DLD1 (cell line): ENCODE measurements around the gene MAML2.

Experiments
- in situ Hi-C: cut with HindIII; loops from 2 replicates; pipeline ENCODE4 v1.10.0; 2017; ENCODE audit warnings: low sequenced_read_pairs

MAML2 gene

DNA sequence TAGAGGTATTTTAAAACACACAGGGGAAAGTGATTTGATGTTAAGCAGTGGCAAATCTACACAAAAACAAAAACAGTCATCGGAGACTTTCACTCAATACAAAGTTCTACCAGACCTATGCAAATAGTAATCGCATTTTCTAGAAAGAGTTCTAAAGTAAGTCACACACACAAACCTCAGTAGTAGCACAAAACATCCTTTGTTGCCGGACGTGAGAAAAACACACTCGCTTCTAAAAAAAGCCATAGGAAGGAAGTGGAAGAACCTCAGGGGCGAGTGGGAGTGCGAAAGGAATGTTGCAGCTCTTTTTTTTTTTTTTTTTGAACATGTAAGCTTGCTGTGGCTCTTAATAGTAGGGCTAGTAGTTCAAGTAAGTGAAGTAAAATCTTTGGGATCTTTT, 88.9 kb downstream of the MAML2 start:
- in situ Hi-C loops, result no loop called here

- in situ Hi-C loops, result no loop called here
Observed at GRCh38 chr11:96246718-96247552, 96.1 kb downstream of the MAML2 start.

- in situ Hi-C loops, result no loop called here
Observed at GRCh38 chr11:96242971-96243647, 99.9 kb downstream of the MAML2 start.

DNA sequence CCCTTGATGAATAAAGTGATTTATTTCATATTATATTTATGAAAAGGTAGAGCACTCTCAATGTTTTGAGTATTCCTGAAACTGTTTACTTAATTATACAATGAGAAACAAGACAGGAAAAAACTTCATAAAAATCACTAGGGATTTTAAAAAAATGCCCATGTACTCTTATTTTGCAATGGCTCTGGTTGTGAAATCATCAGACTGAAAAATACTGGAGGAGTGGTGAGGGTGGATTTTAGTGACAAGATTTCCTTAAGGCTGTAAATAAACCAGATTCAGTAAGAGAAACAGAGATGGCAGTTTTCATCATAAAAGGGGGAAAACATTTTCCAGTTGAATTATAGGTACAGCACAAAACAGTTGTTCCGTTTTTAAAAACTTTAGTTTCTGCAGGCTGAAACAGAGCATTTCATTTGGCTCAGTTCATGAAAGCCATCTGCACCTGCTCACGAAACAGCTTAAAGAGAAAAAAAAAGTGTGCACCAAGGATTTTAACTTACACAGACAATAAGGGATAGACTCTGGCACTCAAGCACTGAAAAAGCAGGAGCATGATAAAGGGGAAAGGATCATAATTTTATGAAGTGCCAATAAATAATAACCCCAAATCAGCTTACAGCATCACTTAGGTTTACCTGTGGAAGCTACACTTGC, 100.7 kb downstream of the MAML2 start:
- in situ Hi-C loops, result no loop called here

DNA sequence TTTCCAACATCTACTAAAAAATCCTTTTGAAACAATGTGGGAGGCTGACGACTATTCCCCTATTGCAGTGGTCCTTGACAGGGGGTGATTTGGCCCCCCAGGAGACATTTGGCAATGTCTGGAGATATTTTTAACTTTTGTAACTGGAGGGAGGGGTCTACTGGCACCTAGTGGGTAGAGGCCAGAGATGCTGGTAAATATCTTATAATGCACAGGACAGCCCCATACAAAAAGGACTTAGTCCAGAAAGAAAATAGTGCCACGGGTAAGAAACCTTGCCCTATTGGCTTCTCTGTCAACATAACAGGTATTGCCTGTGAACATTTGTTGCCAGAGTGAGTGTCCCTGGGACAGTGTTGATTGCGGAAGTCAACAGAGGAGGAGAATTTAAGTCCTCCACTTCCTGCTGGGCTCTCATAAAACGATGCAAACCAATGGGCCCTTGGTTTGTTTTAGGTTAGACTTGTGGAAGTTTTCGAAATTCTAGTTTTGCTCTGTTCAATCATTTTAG, 101.6 kb downstream of the MAML2 start:
- in situ Hi-C loops, result no loop called here

DNA sequence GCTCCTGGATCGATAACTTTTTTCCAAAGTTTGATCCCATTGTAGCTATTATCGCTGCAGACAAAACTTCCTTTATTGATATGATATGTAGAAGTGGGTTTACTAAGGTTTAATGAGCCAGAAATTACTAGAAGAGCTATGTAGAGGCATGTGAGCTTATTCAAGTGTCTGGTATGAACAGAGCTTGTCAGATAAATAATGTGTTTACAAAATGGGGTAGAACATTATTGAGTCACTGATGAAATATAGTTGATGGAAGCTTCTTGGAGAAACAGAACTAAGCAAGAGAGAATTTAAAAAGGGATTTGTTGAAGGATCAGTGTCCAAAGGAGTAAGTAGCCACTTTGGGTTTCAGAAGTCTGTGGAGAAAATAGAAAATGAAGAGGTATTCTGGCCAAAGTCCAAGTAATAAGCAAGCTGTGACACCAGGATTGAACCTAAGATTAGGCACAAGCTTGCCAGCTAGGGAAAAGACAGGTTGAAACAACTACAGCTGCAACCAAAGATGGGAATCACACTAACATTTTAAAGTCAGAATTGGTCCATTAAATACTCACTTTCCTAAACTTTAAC, 104.3 kb downstream of the MAML2 start:
- in situ Hi-C loops, result no loop called here

DNA sequence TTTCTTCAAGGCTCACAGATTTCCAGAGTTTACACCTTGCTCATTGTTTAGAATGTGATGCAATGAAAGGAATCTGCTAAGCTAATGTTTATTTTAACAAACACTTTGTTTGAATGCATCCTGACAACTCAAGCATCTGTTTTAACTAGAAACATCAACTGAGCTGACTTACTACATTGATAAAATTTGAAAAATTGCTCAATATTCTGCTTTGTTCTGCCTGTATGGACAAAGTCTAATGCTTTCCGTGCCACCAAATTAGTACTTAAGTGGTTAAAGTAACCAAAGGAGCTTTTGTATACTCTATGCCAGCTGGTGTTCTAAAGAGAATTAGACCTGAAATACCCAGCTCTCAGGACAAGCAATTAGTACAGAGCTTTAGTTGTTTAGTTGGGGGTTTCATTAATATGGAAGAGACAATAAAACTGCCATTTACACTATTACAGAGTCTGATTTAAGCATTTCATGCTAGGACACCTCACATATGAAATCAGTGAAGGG, 105.2 kb downstream of the MAML2 start:
- in situ Hi-C loops, result no loop called here

GRCh38 chr11:96235751-96236150, 107.2 kb downstream of the MAML2 start:
- in situ Hi-C loops, result no loop called here

GRCh38 chr11:96234866-96235441, 108.0 kb downstream of the MAML2 start:
- in situ Hi-C loops, result no loop called here

GRCh38 chr11:96232132-96232531, 110.9 kb downstream of the MAML2 start:
- in situ Hi-C loops, result no loop called here

GRCh38 chr11:96230686-96231085, 112.3 kb downstream of the MAML2 start:
- in situ Hi-C loops, result no loop called here

DNA sequence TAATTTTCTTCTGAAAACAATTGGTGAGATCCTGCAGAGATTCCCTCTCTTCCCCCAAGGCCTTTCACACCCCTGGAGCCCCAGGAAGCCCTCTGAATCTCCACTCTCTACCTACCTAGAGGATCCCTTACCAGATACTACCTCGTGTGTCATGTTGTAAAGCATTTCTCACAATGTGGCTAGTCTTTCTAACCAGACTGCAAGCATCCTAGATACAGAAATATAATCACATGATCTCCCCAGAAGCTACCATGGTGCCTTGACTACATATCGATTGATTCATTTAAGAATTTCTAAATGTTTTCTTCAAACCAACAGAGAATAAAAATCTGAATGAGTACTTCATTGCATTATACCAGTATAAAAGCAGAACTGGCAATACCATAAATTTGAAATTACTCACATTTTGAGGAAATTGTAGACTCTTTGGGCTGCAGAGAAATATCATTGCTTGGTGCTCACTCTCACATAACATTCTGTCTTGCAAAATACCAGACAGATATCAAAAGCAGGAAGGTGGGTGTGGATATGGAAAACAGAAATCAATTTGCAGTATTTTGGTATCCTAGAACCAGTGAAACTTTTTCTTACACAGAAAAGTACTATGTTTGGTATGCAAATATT, 113.5 kb downstream of the MAML2 start:
- in situ Hi-C loops, result no loop called here

- in situ Hi-C loops, result no loop called here
Observed at GRCh38 chr11:96228910-96229309, 114.1 kb downstream of the MAML2 start.

DNA sequence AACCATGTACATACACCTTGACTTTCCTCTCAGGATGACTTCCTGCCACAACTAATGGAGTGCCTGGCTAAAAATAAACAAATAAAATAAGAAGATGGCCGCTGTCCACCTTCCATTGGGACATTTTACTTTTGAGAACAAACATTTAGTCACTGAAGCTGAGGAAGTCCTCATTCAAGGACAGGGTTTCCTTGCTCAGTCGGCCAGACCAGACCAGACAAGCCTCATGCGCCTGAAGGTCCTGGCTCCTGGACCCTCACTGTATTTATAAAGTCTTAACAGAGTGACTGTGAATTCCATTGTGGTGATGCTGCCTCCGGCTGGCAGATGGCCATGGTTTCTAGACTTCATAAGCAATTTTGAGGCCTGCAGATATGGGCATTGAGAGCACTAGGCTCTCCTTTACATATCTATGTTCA, 114.5 kb downstream of the MAML2 start:
- in situ Hi-C loops, result no loop called here

DNA sequence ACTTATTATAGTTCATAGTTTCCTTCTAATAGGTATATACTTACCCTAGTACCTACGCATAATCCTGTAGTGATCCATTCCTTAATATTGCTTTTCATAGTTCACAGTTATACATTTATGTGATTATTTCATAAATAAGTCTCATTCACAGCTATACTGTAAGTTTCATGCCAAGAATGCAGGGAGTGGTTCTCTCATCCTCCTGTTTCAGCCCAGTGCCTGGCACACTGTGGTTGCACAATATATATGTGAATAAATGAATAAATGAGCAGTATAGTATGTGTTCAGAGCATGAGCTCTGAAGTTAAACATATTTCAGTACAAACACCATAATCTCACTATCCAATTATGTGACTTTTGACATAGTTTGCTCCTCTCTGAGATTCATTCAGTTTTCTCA, 115.8 kb downstream of the MAML2 start:
- in situ Hi-C loops, result no loop called here

- in situ Hi-C loops, result no loop called here
Observed at GRCh38 chr11:96223083-96223482, 119.9 kb downstream of the MAML2 start.

DNA sequence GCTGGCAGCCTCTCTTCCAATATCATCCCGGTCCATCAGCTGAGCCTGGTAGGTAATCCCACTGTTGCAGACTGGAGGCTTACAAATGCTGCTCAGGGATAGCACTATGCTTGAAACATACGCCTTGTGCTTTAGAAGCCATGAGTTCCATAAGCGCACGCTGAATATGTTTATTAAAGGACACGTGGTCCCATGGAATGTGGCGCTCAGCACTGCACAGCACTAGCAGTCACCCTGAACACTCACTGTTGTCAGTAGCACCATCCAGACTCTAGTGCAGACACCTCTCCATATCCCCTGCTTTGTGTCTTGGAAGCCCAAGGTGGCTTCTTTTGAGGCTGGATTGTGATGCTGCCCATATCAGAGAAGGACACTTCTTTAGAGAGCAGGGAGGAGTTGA, 120.9 kb downstream of the MAML2 start:
- in situ Hi-C loops, result no loop called here

DNA sequence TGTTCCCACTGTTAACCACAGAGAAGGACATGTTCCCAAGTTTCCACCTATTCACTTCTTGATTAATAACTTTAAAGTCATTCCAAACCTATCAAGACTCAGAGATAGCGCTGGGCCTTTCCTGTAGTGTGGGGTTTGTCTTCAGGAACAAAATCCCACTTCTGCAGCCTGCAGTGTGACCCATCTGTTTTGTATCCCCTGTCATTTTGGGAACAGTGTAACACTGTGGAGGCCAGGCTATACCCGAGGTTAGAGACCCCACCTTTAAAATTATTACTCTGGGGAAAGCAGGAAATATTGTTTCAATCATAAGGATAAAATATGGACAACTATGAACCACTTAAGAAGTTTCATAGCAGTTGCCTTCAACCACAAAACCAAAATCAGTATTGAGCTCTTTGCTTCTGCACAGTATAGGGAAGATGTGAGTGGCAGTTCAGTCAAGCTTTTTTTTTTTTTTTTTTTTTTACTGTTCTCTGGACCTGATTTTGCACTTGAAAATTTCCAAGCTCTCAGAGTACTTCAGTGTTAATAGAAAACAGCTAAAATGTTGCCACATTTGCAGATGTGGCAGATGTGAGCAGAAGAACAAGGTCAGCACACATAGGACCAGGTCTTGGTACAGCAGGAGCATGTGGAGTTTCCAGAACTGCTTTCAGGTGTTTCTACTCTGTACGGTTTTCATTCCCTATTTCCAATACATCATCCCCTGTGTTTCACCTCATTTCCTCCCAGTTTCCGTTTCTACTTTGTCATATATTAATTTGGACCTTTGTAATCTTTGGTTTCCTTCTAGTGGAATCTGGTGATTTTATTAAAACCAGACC, 121.5 kb downstream of the MAML2 start:
- in situ Hi-C loops, result no loop called here

GRCh38 chr11:96219981-96220623, 122.9 kb downstream of the MAML2 start:
- in situ Hi-C loops, result no loop called here
